GM19193 (cell line): ENCODE data around the gene SEC23IP.

Experiments used
- POLR2A ChIP-seq: IDR thresholded peaks from 4 replicates; pipeline ENCODE4 v1.6.1; 2011; ENCODE audit not compliant: insufficient read depth, insufficient read length; ENCODE audit errors: extremely low read depth

SEC23IP gene

DNA sequence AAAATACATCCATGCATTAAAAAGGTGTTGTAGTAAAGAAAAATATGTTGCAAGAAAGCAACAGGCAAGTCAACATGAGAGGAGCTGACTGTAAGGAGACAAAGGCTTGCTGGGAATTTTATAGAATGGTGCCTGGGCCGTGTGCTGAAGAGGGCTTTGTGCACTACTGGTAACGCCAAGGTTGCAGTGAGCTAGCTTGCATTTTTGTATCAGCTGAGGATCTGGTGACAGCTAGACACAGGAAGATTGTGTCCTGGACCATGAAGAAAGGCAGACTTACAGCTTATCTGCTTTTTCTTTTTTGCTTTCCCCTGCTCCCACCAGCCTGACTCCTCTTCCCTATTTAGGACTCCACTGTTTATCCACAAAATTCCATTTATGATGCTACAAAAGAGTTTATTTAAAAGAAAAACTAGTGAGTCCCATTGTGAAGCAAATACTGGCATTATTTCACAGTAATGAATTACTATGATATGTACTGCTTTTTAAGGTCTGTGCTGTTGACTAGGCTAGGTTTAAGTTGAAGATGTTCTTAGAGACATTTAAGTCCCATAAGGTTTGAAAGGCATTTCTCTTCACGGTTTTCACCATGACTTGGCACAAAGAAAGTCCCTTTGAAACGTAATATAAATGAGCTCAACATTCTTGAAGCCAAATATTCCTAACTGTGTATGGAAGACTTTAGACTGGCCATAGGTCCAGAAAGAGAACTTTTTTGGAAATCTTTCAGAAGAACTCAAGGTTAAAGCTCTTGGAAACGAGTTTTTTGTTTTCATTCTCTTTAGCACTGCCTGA lies 88.6 kb downstream of the SEC23IP start:
- no peak for TF ChIP-seq POLR2A

DNA sequence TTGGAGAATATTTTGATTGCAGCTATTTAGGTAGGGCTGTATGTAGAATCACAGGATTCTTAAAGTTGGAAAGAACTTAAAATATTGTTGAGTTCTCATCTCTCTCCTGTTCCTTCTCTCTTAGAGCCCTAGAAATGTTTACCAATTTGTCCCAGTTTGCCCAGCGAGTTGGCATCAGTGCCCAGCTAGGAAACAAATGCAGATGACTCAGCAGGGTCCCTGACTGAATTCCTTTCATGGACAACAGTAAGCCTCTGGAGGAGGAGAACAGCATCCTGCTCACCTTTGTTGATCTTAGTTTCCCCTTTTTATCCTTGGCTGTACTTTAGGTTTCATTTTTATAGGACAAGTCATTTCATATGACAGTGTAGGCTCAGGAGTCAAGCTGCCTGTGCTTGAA lies 89.3 kb downstream of the SEC23IP start:
- no peak for TF ChIP-seq POLR2A

DNA sequence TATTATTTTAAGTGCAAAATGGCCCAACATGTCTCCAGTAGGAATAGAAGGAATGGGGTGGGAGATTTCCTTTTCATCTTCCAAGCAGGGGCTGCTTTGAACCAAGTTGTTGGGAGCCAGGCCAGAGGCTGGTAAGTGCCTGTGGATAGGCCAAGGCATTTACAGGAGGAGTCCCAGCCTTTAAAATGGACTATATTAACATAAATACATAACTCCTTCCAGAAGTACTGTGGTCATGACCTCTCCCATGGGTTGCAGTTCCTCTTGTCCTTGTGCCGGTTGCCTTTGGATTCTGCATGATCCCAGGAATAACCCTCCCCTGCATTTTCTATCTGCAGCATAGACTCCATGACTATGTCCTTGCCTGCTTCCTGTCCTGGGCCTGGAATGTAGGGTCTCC lies 95.8 kb downstream of the SEC23IP start:
- no peak for TF ChIP-seq POLR2A

DNA sequence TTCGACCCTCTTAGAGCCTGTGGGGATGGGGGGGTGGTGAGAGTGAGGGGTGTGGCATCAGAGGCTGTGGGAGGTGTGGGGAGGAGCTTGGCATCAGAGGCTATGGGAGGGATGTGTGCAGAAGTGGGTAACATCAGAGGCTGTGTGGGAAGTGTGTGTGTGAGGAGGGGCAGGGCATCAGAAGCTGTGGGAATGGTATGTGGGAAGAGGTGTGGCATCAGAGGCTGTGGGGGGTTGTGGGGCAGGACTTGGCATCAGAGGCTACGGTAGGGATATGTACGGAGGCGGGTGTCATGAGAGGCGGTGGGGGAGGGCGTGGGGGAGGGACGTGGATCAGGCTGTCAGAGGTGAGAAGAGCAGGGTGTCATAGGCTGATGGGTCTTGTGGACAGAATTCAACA lies 97.4 kb downstream of the SEC23IP start:
- no peak for TF ChIP-seq POLR2A

DNA sequence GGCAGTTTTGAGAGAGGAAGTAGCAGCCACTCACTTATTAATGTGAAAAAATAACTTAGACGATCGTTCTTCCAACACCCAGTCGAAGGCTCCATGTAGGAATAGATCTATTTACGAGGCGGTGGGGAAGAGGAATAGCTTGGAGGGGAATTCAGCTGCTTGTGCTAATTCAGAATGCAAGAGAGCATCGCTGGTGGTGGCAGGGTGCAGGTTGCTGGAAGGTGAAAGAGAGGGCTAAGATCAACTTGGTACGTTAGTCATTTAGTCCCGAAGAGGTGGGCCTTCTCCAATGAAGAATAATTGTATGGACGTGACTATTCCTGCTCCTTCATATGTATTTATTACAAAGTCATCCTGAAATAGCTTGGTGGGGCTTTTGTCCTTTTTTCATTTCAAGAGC lies 98.5 kb downstream of the SEC23IP start:
- TF ChIP-seq POLR2A = no peak

DNA sequence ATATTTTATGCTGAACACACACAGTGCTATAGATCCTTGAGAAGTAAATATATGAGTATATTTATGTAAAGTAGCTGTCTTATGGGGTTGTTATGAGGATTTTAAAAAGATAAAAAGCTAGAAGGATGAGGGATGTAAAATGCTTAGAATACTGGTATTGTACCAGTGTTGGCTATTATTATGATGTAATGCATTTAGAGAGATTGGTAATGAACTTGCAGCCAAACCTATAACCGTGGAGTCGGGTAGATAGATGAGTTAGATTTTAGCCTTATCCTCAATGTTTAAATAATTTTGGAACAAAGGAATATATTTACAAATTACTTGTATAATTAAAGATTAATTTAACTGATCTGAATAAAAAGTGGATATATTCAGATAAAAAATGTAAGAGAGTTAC lies 99.3 kb downstream of the SEC23IP start:
- no peak for TF ChIP-seq POLR2A
